ACC112 (cell line): ENCODE results near the gene MAN1A1.
A peak's percentile ranks its signal among the peaks of the same experiment; 100 is the strongest.

Source experiments
- H2AFZ ChIP-seq: fragments of 200-600 bp; sonication (generic); one replicate; pipeline ENCODE4 v1.6.0; 2017; ENCODE audit warnings: antibody characterized with exemption, low read length; ENCODE audit not compliant: unreplicated experiment
- H3K27ac ChIP-seq: fragments of 200-600 bp; sonication (generic); 2 replicates; pipeline ENCODE4 v1.5.1; 2014; ENCODE audit warnings: low read depth, mild to moderate bottlenecking, antibody characterized with exemption, low read length, moderate library complexity
- H3K27me3 ChIP-seq: fragments of 200-600 bp; sonication (generic); 2 replicates; pipeline ENCODE4 v1.6.1; 2014; ENCODE audit warnings: mild to moderate bottlenecking, antibody characterized with exemption, low read length, moderate library complexity, mixed read lengths; ENCODE audit not compliant: insufficient read depth
- H3K36me3 ChIP-seq: fragments of 200-600 bp; sonication (generic); 2 replicates; pipeline ENCODE4 v1.6.1; 2016; ENCODE audit warnings: mild to moderate bottlenecking, antibody characterized with exemption, low read length, moderate library complexity, mixed read lengths; ENCODE audit not compliant: insufficient read depth
- H3K4me1 ChIP-seq: fragments of 200-600 bp; sonication (generic); one replicate; pipeline ENCODE4 v1.6.1; 2016; ENCODE audit warnings: low read length, mixed read lengths; ENCODE audit not compliant: insufficient read depth, unreplicated experiment, control insufficient read depth
- H3K4me3 ChIP-seq: fragments of 200-600 bp; sonication (generic); 2 replicates; pipeline ENCODE4 v1.5.1; 2014; ENCODE audit warnings: mild to moderate bottlenecking, low read depth, low read length
- H3K79me2 ChIP-seq: fragments of 200-600 bp; sonication (generic); one replicate; pipeline ENCODE4 v1.6.0; 2016; ENCODE audit warnings: low read length; ENCODE audit not compliant: control insufficient read depth, unreplicated experiment, insufficient read depth

The MAN1A1 gene

DNA sequence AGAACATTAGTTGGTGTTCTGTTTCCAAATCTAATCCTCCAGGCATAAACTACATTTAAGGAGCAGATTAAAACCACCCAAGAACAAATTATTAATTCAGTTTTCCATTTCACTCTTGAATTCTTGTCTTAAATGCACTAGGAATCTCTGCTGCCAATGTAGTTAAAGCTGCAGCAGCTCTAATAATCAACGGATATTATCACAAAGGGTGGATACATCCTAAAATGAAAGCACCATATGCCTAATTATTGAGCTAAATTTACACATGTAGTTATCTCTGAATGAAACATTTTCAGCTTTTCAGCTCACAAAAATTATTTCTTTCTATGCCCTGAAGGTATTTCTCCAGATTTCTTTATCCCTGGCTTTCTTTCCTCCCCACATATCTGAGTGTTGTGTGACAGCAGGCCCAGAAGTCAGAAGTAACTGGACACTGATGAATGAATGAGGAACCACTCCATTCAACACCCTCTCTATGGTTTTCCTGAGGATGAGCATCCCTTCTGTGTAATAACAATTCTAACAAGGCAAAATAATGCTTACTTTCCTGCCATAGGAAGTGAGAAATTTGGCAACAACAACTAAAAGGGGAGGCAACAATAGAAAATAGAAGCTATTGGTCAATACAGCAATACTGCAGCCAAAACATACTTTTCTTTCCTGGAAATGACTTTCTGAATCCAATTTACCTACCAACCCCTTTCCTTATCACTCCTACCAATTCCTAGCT is 14.9 kb downstream of the MAN1A1 start:
- peak overlapping the region; percentile 31; the same call in 1 of the 2 replicates for H3K4me3 ChIP-seq
- H3K27me3 ChIP-seq, result no peaks in the 10 kb centered on the region
- peak overlapping the region; percentile 26; the same call in 1 of the 2 replicates for H3K27ac ChIP-seq
- peaks cover 6% of the 10 kb centered on the region for H3K79me2 ChIP-seq
- no peak overlapping the region for H2AFZ ChIP-seq
- H3K4me1 ChIP-seq, result peaks cover 12% of the 10 kb centered on the region
- no peaks in the 10 kb centered on the region for H3K36me3 ChIP-seq

- peaks cover 6% of the 10 kb centered on the region for H3K79me2 ChIP-seq
- H3K4me3 ChIP-seq, result no peak overlapping the region
- peaks cover 12% of the 10 kb centered on the region for H3K4me1 ChIP-seq
- H3K27me3 ChIP-seq, result no peaks in the 10 kb centered on the region
- H2AFZ ChIP-seq, result no peak overlapping the region
- no peak overlapping the region for H3K27ac ChIP-seq
- H3K36me3 ChIP-seq, result no peaks in the 10 kb centered on the region
Measured at GRCh38 chr6:119333707-119334295, 15.8 kb downstream of the MAN1A1 start.

GRCh38 chr6:119333063-119333609 is 16.4 kb downstream of the MAN1A1 start:
- Histone ChIP-seq H3K27me3 (no peaks in the 10 kb centered on the region), H3K4me3 (no peak overlapping the region), H2AFZ (no peak overlapping the region), H3K27ac (no peak overlapping the region), H3K4me1 (peaks cover 12% of the 10 kb centered on the region), H3K79me2 (peaks cover 6% of the 10 kb centered on the region), H3K36me3 (no peaks in the 10 kb centered on the region)

DNA sequence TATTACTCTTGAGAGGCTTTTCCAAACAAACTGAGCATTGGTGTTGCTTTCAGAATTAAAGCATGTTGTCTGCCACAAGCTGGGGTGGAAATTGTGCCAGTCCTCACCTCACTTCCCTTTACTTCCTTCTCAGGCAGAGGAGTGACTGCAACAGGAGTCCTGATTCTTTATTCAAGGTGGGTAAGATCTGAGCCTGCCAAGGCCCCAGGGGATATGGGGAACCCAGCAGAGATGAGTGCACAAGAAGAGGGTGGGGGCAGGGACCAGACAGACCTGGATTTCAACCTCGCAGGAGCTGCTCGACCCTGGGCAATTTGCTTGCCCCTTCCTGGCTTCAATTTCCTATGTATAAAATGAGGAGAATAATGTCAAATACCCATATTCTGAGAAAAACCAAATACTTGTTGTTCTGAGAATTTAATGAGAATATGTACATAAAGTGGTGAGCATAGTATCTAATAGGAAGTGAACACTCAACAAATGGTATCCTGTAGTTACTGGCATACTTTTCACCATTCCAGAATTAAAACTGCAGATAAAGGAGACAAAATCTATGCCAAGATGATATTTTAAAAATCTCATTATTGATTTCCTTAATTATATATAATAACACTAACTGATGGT is 17.8 kb downstream of the MAN1A1 start:
- no peak overlapping the region for H3K27ac ChIP-seq

GRCh38 chr6:119330520-119331113 is 18.9 kb downstream of the MAN1A1 start:
- Histone ChIP-seq H3K4me3 (no peak overlapping the region), H3K79me2 (peaks cover 6% of the 10 kb centered on the region), H3K27ac (no peak overlapping the region), H2AFZ (no peak overlapping the region), H3K36me3 (no peaks in the 10 kb centered on the region), H3K4me1 (peaks cover 11% of the 10 kb centered on the region), H3K27me3 (no peaks in the 10 kb centered on the region)

More for the DNA sequence above, 17.8 kb downstream of the MAN1A1 start:
- peaks cover 6% of the 10 kb centered on the region for H3K79me2 ChIP-seq
- H3K27me3 ChIP-seq, result no peaks in the 10 kb centered on the region
- H3K4me1 ChIP-seq, result peaks cover 12% of the 10 kb centered on the region
- no peak overlapping the region for H2AFZ ChIP-seq
- no peak overlapping the region for H3K4me3 ChIP-seq
- no peaks in the 10 kb centered on the region for H3K36me3 ChIP-seq

DNA sequence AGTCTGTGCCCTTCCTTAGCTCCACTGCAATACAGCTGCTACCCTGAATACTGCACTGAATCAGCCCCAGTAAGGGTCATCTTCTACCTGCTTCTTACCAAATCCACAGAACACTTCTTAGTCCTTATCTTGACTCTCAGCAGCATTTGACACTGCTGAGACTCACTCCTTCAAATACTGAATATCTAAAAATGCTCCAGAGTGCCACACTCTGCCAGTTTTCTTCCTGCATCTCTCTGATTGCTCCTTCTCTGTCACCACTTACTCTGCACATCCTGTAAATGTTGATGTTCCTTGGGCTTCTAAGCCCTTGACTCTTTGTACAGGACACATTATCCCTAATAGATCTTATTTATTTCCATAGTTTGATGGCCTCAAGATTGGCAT is 19.8 kb downstream of the MAN1A1 start:
- Histone ChIP-seq H3K36me3 (no peaks in the 10 kb centered on the region), H3K79me2 (peaks cover 6% of the 10 kb centered on the region), H3K4me1 (peaks cover 3% of the 10 kb centered on the region), H3K27ac (no peak overlapping the region), H2AFZ (no peak overlapping the region), H3K4me3 (no peak overlapping the region), H3K27me3 (no peaks in the 10 kb centered on the region)

- Histone ChIP-seq H3K27me3 (no peaks in the 10 kb centered on the region), H3K27ac (no peak overlapping the region), H3K4me1 (no peaks in the 10 kb centered on the region), H2AFZ (no peak overlapping the region), H3K36me3 (no peaks in the 10 kb centered on the region), H3K79me2 (peaks cover 6% of the 10 kb centered on the region), H3K4me3 (no peak overlapping the region)
Measured at GRCh38 chr6:119328892-119329793, 20.4 kb downstream of the MAN1A1 start.

DNA sequence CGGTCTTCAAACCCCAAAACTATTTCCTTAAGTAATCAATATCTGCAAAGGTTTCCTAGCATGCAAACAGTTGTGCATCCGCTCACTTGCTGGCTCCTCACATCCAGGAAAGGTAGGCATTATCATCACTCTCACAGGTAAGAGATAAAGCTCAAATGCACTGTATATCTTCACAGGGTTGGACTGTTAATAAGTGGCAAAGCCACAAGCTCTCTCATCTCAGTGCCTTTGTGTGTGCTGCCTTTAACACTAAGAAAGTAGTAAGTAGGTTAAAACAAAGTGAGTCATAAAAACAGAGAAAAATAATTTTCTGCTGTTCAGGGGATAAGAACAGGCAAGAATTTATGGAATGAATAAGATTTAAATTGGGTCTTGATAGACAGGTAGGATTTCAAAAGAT is 21.3 kb downstream of the MAN1A1 start:
- Histone ChIP-seq H3K27me3 (no peaks in the 10 kb centered on the region), H2AFZ (no peak overlapping the region), H3K79me2 (peaks cover 5% of the 10 kb centered on the region), H3K4me1 (peaks cover 7% of the 10 kb centered on the region), H3K4me3 (no peak overlapping the region), H3K27ac (no peak overlapping the region), H3K36me3 (no peaks in the 10 kb centered on the region)

GRCh38 chr6:119327810-119328209 is 21.8 kb downstream of the MAN1A1 start:
- Histone ChIP-seq H3K4me1 (peaks cover 7% of the 10 kb centered on the region), H3K36me3 (no peaks in the 10 kb centered on the region), H3K27me3 (no peaks in the 10 kb centered on the region), H3K4me3 (no peak overlapping the region), H3K27ac (no peak overlapping the region), H3K79me2 (peaks cover 2% of the 10 kb centered on the region), H2AFZ (no peak overlapping the region)
